GM23248 (cell line): ENCODE results near the gene ADORA1.

Experiments
- EZH2 ChIP-seq: fragments of 200-600 bp; sonication (generic); IDR thresholded peaks from 2 replicates; pipeline ENCODE4 v1.6.1; 2018; ENCODE audit warnings: antibody characterized with exemption, mild to moderate bottlenecking; ENCODE audit not compliant: insufficient read depth, poor library complexity, severe bottlenecking
- EZH2phosphoT487 ChIP-seq: fragments of 200-600 bp; sonication (generic); IDR thresholded peaks from 2 replicates; pipeline ENCODE4 v1.6.1; 2018; ENCODE audit warnings: antibody characterized with exemption, moderate library complexity, mild to moderate bottlenecking, low read depth; ENCODE audit not compliant: insufficient read depth

GRCh38 chr1:203174324-203174985 lies 46.9 kb downstream of the ADORA1 start:
- TF ChIP-seq EZH2 (no peak), EZH2phosphoT487 (no peak)
